NCI-H2171 (cell line): ENCODE measurements around the gene AK9.

Source experiments
- DNase-seq: peaks from one replicate; lab custom pipeline; 2025; lab: John Stamatoyannopoulos, UW

Gene AK9

DNA sequence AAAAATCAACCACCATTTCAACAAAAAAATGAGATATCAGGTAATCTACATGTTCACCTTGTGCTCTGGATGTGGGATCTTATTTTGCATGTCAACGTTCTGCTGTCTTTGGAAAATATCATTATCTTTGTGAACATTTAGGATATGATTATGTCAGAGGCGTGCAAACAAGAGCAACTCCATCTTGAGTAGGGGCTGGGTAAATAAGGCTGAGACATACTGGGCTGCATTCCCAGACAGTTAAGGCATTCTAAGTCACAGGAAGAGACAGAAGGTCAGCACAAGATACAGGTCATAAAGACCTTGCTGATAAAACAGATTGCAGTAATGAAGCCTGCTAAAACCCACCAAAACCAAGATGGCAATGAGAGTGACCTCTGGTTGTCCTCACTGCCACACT is 179.2 kb downstream of the AK9 start:
- DNase-seq = no peak

DNA sequence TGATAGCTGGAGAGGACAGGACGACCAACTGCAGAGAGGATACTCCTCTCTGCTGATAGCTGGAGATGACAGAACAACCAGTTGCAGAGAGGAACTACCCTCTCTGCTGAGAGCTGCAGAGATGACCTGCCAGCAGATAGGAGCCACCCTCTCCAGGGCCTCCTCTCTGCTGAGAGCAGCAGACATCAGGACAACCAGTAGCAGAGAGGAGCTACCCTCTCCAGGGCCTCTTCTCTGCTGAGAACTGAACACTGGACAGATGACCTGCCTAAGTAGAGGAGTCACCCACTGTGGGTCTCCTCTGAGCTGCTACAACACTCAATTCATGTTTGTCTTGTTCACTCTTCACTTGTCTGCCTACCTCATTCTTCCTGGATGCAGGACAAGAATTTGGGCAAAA is 180.6 kb downstream of the AK9 start:
- DNase-seq = no peak

DNA sequence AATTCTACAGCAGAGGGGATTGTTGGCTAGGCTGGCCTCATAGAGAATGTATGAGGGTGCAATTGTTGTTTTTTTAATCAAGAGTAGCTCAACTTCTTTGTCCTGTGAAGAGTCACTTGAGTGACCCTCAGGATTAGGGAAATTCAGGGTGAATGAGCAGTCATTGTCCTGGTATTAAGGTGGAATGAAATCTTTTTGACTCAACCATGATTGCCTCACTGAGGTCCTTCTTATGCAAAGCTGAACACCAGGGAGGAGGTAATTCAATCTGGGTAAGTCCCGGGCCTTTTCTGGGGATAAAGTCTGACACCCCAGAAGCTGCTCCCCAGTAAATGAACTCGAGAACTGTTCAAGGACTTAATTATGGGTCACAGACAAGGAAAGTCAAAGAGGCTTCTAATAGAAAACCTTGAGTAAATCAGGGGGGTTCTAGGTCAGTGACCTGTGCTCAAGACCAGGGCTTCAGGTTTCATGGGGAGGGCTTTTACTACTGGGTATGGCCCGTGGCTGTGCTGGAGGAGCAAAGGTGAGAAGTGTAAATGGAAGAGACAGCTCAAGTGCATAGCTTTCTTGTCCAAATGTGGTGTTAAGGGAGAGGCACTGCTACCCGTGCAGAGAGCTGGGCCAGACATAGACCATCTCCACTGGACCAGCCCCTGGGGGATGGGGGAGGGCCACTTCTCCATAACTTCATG is 182.7 kb downstream of the AK9 start:
- no peak for DNase-seq

DNA sequence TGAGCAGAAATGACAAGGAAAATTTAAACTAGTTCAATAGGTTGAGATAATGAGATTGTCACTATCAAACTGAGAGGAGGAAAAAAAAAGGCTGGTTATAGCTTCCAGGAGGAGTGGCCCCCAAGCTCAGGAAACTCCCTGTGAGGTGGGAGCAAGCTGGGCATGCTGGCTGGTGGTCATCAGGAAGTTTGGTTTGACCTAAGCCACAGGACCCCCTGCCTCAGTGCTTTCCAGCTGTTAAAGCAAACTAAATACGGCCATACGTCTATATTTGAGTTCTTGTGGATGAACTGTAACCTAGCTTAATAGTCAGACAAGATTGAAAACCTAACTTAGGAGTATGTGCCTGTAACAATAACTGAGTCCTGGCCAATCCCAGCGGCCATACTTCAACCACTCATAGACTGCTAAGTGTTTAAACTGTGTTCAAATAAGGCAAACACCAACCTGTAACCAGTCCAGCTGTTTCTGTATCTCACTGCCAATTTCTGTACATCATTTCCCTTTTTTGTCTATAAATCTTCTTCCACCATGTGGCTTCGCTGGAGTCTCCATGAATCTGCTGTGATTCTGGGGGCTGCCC is 183.4 kb downstream of the AK9 start:
- DNase-seq = no peak

DNA sequence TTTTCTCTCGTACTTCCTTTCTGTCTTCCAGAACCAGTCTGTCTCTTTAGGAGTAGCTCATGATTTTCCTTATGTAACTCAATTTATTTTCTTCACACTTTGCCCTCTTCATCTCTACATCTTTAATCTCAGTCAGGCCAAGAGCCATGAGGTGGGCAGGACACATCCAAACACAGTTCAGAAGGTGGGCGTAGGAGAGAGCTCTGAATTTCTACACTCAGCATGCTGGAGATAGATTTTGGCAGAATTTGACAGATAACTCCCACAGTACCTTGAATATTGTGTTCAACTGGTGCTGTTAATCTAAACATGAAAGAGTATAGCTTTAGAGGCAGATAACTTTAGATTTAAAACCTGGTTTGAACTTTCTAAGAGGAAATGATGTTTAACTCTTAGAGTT is 184.2 kb downstream of the AK9 start:
- no peak for DNase-seq

DNA sequence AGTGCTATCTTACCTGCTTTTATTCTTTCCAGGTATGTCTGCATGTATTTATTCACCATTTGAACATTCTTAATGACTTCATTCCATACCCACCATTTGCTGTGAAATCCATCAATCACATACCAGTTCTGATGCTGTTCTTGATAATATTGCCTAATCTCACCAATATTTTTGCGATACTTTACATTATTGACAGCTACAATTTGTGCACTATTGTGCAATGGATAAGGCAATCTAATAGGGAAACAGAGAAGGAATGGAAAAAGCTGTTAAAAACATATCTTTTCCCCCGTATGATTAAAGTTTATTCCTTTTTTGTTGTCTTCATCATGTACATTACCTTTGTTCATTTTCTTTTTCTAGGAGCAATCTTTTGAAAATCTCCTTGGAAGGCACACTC is 184.7 kb downstream of the AK9 start:
- DNase-seq = no peak

DNA sequence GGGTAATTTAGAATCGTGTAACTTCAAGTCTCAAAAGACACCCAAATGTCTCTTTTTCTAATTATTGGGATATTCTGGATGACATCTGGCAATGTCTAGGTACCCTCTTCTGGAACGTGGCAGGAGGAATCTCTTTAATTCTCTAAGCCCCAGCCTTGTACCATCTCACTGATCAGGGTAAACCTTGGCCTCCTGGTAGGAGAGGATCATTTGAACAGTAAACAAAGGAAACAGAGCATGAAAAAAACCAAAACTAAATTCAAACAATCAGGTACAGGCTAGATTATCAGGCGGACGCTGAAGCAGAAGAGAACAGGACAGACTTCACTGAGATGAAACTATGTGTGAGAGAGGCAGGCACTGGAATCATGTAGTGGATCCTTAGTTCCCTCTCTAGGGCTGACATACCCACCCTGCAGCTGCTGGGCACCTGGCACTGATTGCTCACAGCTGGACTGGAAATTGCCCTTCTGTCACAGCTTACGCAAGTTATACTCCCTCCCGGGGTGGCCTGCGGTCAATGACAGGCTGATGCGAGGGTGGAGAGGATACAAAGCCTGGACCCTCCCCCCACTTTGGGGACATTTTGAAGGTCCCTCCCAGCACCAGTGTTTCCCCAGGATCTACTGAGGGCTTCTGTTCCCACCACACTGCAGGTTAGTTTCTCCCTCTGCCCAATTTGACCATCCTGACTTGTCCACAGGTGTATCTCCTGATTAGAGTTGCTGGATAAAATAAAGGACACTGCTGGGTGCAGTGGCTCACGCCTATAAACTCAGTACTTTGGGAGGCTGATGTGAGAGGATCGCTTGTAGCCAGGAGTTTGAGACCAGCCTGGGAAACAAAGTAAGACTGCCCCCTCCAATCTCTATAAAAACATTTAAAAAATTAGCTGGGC is 187.4 kb downstream of the AK9 start:
- DNase-seq = no peak

DNA sequence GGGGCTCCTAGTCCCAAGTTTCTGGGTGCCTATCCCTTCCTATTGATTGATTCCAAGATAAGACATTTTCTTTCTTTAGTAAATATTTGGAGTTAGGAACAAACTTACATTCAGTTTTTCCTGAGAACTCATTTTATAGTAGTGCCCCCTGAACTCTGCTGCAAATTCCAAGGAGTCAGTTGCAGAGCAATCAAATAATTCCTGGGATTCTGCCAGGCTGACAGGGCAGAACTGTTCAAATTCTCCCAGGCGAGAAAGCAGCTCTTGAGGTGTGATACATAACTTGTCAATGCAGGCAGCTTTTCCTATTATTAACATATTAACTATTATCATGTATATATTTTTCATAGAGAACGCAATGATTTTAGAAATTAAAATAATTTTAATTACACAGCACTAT is 192.1 kb downstream of the AK9 start:
- no peak for DNase-seq

DNA sequence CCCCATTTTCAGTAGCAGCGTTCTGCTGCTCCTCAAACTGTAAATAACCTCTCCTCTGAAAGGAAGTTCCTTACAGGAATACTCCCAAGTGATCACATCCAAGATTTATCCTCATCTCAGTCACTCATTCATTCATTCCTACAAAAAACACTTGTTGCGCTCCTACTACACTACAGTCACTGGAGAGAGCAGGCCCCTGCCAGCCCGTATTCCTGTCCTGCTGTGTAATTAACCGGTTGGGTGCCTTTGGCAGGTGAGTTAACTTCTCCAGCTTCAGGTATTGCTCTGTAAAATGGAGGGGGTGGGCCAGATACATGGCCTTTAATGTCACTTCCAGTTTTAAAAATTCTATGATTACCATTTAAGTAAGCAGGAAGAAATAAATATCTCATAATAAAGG is 192.9 kb downstream of the AK9 start:
- no peak for DNase-seq

DNA sequence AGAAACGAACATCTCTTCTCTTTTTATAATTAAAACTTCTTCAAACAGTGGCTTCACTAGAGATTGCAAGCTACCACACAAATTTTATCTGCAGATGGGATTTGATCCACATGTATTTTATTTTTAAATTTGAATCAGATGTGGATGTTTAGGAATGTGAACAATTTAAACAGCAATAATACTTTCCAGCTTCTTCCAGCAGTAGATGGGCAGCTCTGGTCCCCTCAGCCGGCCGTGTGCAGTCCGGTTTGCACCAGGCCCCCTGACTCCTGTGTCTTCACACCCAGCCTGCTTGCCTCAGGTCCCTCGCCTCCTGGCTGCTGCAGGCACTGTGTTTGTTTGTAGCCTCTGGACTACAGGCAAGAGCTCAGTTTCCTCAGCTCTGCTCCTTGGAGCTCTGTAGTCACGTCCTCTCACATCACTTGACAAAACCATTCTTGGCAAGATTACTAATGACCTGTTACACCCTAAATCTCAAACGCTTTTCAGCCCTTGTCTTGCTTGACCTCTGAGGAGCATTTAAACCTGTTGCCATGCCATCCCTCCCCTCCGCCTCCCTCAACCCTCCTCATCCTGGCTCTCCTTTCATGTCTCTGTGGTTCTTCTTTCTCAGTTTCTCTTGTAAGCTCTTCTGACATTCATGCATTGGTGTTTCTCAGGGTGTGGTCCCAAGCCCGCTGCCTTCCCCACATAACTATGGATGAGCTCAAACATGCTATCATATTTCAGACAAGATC is 194.8 kb downstream of the AK9 start:
- no peak for DNase-seq

DNA sequence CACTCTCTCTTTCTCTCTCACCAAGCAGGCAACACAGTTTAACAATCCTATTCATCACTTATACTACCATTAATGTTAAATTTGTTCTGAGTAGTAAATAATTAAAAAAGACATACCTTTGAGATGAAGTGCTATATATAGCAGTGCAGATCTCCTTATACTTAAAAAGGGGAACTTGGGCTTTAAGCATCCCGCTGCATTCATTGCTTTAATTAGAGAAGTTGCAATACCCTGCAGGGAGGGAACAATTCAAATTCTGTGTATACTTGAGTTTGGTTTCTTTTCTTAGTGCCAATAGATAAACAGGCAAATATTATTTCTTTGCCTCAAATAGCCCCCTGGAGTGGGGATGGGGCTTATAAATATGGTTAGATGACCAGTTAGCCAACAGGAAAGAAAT is 197.1 kb downstream of the AK9 start:
- no peak for DNase-seq

DNA sequence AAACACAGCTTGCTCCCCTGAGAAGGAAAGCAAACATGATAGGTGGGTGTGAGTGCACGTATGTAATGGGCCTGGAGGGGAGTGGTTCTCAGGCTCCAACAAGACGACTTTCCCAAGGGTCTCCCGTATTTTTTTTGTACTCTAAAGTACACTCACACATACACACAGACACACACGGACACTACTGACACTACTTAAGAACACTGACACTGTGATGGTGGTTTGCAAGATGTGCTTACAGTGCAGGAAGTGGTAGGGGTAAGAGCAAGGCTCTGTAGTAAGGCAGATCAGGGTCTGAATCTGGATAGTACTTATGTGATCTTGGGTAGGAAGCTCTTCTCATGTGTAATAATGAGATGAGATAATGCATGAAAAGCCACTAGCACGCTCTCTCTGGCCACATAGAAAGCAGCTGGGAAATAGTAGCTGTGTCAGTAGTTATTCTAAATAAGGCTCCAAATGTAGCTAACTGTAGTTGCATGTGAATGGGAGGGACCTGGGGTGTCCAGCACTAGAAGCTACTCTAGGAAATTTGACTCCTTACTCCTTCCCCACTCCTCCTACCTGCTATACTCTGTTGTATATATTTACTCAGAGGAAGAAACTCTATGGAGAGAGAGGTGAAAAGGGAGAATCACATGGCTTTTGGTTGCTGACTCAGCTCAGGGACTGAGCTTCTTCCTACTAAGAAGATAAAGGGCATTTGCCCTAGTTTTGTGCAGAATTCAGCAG is 199.6 kb downstream of the AK9 start:
- no peak for DNase-seq

DNA sequence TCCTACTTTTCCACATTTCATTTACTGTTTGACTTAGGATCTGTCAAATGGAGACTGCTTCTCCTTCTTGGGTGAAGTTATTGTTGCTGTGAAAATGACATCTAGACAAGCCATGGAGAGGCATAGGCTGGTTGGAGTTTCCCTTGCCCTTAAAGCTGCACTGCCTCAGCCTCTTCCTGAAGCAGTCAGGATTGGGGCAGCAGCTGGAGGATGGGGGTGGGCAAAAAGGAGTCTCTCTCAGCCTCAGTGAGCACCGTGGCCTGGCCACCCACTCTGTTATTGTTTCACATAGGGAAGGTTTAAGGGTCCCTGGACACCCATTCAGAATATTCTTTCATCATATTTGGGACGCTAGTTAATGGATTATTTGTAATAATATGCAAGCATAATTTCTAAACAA is 200.3 kb downstream of the AK9 start:
- DNase-seq = no peak

DNA sequence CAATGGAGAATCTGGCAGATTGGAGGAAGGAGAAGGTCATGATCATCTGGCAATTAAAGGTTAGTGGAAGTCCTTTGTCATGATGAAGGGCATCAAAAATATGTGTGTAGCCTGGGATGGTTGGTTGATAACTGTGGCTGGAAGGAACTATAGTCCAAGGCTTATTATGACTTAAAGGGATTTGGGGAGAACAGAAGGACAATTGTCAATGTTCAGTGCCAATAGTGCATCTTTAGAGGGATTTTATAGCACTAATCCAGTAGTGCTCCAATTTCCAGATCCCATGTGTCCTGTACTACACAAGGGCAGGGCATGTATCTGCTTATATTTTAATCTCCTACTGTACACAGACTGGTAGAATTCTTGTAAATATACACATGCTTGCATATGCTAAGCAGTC is 203.0 kb downstream of the AK9 start:
- DNase-seq = no peak

DNA sequence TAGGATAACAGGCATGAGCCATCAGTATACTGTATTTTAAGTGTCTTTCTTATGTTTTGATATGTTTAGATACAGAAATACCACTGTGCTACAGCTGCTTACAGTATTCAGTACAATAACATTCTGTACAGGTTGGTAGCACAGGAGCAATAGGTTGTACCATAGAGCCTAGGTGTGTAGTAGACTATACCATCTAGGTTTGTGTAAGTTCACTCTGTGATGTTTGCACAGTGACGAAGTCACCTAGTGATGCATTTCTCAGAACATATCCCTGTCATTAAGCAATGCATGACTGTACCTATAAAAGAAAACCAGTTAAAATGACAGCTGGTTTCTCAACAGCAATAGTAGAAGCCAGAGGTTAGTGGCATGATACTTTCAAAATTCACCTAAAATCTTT is 204.9 kb downstream of the AK9 start:
- no peak for DNase-seq

DNA sequence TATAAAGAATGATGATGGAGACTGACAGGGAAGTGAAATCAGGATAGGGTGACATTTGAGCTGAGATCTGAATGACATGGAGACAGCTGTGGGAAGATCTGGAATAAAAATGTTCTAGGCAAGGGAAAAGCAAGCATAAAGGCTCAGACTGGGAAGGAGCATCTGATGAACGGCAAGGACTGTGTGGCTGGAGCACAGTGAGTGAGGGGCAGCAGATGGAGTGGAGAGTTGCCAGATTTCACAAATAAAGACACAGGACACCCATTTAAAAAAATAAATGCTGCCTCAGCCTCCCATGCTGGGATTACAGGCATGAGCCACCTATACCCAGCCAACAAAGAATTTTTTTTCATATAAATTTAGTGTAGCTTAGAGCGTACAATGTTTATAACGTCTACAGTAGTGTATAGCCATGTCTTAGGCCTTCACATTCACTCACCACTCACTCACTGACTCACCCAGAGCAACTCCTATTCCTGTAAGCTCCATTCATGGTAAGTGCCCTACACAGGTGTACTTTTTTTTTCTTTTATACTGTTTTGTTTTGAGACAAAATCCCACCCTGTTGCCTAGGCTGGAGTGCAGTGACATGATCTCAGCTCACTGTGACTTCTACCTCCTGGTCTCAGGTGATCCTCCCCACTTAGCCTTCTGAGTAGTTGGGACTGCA is 205.6 kb downstream of the AK9 start:
- DNase-seq = no peak

DNA sequence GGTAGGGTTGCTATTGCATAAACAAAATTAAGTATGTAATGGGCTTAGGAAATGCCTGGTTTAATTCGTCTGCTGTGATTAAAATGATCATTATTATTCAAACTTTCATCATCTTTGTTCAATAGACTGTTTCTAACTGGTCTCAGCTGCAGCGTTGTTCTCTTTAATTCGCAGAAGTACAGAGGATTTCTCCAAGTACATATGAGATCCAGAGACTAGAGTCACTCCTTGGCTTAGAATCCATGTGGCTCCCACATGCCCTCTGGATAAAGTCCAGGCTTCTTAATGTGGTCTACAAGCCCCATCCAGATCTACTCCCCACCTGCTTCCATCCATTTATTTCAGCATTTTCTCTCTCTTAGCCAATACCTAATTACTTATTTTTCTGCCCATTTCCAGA is 206.9 kb downstream of the AK9 start:
- no peak for DNase-seq

DNA sequence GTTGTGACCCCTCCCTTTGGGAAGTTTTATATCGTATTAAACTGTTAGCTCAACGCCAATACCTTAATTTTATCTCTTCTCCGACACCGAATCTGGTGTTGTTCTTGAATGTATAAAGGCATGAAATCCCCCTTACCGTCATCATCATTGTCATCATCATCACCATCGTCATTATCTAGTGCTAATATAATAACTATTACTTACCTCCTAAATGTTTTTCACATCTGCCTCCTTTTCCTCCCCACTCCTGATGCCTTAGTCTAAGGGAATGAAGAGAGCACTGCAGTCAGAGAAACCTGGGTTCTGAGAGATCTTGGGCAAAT is 207.3 kb downstream of the AK9 start:
- DNase-seq = no peak

DNA sequence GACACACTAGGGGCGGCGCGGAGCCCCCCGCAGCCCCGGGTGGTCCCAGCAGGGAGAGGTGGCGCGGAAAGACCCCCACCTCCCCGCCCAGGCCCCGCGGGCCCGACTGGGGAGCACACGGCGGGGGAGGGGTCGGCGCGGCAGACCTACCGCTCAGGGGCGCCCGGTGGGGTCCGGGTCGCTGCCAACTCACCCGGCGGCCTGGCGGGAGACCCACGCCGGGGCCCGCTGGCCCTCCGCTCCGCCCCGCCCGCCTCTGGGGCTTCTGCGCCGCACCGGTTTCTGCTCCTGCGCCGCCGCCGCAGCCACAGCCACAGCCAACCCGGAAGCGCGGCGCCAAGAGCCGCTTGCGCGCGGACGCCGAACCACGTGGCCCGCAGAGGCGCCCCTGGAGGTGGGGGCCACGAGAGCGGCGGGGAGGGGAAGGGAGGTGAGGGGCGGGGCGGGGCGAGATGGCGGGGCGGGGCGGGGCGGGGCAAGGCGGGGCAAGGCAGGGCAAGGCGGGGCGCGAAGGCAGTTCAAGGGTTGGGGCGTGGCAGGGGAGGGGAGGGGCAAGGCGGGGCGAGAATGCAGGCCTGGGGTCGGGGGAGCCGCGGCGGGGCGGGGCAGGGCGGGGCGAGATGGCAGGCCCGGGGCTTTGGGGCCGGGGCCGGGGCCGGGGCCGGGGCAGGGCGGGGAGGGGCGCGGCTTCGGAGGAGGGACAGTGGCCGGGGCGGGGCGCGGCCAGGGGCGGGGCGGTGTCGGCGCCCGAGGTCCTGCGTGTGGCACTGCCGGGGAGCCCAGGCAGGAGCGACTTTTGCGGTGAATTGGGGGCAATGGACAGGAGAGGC is 207.9 kb downstream of the AK9 start, which contains the start of gene ZBTB24:
Gene ZBTB24, minus strand, starts transcription at position 315 of the 830 bp plus-strand sequence. CDS start 1,193 bp downstream, outside the sequence.
- peak; percentile 99 for DNase-seq

DNA sequence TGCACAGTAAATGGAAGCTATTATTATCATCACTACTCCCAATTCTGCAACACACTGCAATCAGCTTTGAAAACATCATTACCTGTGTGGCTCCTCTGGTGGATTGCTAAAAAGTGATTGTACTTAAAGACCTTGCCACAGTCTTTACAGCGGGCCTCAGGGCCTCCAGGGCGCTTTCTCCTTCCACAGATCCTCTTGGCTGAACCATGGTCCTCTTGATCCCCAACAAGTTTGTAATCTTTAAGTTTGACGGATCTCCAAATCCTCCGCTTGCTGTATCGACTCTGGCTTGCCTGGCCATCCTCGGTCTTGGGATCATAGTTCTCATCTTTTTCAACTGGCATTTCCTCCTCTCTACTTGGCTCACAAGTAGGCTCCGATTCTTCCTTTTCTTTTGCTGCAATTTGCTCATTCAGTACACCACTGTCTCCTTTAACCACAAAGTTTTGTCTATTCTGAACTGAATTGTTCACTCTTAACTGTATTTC is 210.0 kb downstream of the AK9 start:
- DNase-seq = no peak
